Uterus (tissue), 2 donors: ENCODE measurements around the gene MED17.

Experiments
- CTCF ChIP-seq, 4 experiments: fragments of 200-600 bp in 2 of 4; fragments of 450-650 bp in 2 of 4; sonication (generic) in 2 of 4; IDR thresholded peaks; one replicate each; pipeline ENCODE4 v1.5.1; 2016 to 2019; ENCODE audit warnings: antibody characterized with exemption in 4 of 4, mild to moderate bottlenecking in 2 of 4, moderate library complexity in 1 of 4
- POLR2A ChIP-seq, 2 donors: fragments of 450-650 bp; IDR thresholded peaks; one replicate each; pipeline ENCODE4 v1.6.1; 2016; ENCODE audit warnings: antibody characterized with exemption in 2 of 2, mild to moderate bottlenecking in 1 of 2, moderate library complexity in 1 of 2

- TF ChIP-seq CTCF (IDR thresholded peaks at IDR 0.05) = no peak
- no peak for TF ChIP-seq POLR2A (IDR thresholded peaks at IDR 0.05)
Measured at GRCh38 chr11:93775289-93775688, 8.8 kb upstream of the MED17 start.
